GM21526 (cell line): ENCODE results near the gene GATA3.
"Not testable (repeated sequence)": the region's sequence is repeated elsewhere in the genome, so short reads cannot be mapped to it uniquely, and the experiment has no call there.

ENCODE experiments used
- ATAC-seq: cut with Tn5 transposase; IDR thresholded peaks from one replicate; pipeline ENCODE4 v1.9.1; 2021; ENCODE audit warnings: moderate library complexity; ENCODE audit not compliant: unreplicated experiment, low FRiP score

The GATA3 gene

DNA sequence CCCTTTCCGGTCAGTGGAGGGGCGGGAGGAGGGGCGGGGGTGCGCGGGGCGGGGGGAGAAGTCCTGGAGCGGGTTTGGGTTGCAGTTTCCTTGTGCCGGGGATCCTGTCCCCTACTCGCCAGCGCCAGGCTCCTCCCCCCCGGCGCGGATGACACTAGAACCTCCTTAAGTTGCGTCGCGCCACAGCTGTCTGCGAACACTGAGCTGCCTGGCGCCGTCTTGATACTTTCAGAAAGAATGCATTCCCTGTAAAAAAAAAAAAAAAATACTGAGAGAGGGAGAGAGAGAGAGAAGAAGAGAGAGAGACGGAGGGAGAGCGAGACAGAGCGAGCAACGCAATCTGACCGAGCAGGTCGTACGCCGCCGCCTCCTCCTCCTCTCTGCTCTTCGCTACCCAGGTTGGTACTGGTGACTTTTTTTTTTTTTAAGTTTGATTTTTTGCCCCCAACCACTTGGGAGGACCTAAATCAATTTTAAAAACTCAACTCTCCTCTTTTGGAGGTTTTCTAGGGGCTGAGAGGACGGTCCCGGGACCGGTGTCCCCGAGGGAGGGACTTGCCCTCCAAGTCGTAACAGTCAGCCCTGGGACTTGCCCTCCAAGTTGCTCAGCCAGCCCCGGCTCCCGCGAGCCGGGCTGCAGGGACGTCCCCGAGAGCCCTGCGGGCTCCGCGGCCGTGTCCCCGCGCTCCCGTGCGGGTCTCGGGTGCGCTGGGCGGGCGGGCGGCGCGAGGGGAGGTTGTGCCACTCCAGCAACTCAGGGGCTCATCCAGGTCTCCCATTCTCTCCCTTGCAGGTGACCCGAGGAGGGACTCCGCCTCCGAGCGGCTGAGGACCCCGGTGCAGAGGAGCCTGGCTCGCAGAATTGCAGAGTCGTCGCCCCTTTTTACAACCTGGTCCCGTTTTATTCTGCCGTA is at the start of gene GATA3:
Gene GATA3 (plus strand): TSS at position 195 of the 914 bp plus-strand sequence. CDS start 968 bp downstream, outside the sequence.
- no peak for ATAC-seq

GRCh38 chr10:8006274-8006999 is 48.1 kb upstream of the GATA3 start:
- ATAC-seq = no peak

GRCh38 chr10:8009031-8009430 is 45.5 kb upstream of the GATA3 start:
- no peak for ATAC-seq

DNA sequence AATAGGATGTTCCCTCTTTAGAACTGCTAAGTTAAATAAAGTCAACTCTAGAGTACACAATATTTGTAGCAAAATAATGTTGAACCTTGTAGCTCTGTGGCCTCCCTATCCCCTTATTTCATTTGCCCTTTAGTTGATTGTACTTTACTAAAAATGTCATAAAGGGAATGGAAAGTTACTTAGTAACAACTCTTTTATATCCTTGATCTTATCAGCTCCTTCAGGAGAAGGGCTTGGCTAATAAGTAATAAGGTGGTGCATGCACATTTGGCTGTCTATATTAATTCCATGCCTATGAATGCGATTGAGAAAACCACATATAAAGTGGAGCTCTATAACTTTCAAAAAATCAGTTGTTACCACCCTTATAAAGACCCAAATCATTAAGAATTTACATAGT is 41.5 kb upstream of the GATA3 start:
- no peak for ATAC-seq

- no peak for ATAC-seq
Measured at GRCh38 chr10:8013619-8014018, 40.9 kb upstream of the GATA3 start.

DNA sequence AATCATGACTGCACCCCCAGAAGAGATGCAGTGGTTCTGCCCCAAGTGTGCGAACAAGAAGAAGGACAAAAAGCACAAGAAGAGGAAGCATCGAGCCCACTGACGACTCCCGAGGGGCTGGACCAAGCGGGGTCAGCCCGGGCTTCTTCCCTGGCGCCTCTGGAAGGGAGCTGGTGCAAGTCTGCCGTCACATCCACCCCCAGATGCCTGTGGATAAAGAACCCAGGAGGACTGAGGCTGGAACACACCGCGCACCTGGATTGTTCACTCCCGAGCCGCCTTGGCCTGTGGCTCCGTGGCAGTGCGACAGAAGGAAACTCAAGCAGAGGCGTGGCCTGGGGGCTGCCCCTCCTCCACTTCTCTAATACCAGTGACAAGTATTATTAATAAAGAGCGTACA is 39.8 kb upstream of the GATA3 start:
- ATAC-seq = no peak

DNA sequence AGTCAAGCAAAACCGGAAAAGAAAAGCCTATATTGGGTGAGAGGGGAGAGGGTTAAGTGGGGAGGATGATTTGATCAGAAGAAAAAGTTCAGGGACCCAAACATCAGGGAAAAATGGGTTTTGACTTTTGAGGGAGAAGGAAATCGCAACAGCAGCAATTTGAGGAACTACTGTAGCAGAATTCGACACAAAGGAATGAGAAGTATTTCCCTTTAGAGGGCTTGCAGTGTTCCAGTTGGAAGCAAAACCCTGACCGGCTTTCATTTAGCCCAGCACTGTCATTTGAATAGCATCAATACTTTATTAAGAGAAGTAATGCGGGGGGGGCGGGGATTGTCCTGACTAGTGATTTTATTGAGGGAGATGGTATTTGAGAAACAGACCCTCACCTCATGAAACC is 37.2 kb upstream of the GATA3 start:
- ATAC-seq = no peak

- no peak for ATAC-seq
Measured at GRCh38 chr10:8023321-8023720, 31.2 kb upstream of the GATA3 start.

DNA sequence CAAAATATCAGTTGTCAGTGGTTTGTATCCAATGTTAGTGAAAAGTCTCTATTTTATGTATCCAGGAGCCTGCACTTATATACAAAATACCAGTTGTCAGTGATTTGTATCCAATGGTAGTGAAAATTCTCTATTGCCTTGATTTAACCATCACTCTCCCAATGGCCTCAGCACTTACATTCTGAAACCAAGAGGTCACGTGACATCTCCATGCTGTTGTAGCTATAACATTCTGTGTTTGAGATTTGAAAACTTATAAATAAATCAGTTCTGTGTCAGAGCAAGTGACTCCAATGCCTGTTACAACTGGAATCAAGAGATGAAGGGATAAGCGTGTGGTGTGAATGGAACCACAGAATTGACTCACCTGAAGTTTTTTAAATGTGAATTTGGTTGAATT is 30.6 kb upstream of the GATA3 start:
- no peak for ATAC-seq

- no peak for ATAC-seq
Measured at GRCh38 chr10:8026349-8027259, 27.9 kb upstream of the GATA3 start.

DNA sequence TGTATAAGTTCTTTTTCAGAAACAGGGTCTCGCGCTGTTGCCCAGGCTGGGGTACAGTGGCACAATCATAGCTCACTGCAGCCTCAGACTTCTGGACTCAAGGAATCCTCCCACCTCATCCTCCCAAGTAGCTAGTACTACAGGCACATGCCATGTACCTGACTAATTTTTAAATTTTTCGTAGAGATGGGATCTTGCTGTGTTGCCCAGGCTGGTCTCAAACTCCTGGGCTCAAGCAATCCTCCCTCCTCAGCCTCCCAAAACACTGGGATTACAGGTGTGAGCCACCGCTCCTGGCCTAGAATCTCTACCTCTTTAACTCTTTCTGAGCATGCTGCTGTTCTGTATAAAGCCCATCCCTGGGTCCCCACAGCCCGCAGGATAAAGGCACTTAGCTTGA is 23.3 kb upstream of the GATA3 start:
- not testable (repeated sequence) for ATAC-seq

DNA sequence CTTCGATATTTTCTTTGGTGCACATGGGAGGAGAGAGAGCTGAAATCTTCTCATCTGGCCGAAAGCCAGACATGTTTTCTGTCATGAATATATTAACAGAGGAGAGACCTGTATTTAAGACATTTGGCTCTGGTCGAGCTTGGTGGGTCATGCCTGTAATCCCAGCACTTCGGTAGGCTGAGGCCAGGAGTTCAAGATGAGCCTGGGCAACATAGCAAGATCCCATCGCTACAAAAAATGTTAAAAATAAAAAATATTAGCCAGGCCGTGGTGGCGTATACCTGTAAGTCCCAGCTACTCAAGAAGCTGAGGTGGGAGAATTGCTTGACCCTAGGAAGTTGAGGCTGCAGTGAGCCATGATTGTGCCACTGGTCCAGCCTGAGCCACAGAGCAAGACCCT is 21.9 kb upstream of the GATA3 start:
- no peak for ATAC-seq

- ATAC-seq = no peak
Measured at GRCh38 chr10:8033812-8034465, 20.5 kb upstream of the GATA3 start.

GRCh38 chr10:8034466-8035005 is 20.0 kb upstream of the GATA3 start:
- no peak for ATAC-seq

- ATAC-seq = no peak
Measured at GRCh38 chr10:8035006-8035640, 19.4 kb upstream of the GATA3 start.

DNA sequence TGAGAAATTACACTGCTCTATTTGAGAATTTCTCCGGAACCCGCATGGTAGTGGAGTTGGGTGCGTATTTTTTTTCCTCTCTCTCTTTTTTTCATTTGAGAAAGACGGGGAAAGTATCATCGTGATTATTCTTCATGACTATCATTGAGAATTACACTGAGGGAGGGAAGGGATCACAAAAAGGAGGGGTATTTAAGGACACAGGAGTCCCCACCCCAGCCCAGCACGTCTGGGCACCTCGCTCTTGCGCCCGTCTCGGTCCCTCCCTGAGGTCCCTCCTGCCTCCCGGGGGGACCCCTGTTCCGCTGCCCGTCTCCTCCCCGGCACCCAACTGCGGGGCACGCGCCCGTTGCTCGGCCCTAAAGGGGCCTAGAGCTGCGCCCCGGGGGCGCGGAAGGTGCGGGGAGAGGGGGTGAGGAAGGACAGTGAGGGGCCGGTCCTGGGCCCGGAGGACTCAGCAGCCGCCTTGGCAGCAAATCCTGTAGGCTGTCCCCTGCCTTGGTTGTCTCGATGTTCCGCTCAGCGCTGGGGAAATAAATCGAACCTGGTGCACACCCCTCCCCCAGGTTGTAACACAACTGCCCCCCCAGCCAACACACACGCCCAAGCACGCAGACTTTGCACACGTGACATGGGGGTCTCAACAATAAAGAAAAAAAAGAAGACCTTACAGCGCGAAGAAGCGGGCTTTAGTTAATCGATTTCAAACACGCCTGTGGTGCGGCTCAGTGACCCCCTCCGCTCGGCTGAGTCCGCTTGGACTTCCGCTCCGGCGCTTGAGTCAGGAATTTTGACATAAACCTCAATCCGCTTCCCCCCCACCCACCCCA is 18.6 kb upstream of the GATA3 start:
- ATAC-seq = no peak

DNA sequence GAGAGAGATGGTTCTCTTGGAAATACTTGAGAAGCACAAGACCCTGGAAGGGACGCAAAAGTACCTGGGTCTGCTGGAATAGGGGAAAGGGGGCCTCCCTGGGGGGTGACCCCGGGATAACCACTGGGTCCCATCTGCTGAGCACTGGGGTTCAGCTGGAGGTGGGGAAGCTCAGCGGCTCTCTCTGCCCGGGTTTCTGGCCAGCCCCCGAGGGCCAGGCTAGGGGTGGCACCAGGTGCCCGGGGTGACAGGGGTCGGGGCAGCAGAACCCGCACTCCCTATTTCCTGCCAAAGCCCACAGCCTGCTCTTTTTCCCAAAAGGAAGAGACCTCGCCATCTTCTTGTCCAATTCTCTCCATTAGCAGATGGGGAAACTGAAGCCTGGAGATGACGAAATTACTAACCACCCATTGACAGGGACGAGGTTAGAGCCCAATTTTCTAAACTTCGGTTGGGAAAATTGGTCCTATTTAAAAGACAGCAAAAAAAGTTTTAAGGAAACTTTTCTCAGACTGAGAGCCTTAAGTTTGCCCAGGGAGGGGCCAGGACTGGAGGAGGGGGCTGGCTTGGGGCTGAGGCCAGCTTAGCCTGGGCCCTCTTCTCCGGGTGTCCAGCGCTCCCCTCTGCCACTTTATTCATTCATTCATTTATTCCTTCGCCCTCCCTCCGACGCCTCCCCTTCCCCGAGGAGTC is 17.8 kb upstream of the GATA3 start:
- no peak for ATAC-seq

- ATAC-seq = no peak
Measured at GRCh38 chr10:8037199-8037801, 17.2 kb upstream of the GATA3 start.
